Measurements from ENCODE around the gene ZMIZ1.
"Not testable (repeated sequence)": the region's sequence is repeated elsewhere in the genome, so short reads cannot be mapped to it uniquely, and the experiment has no call there.

The ZMIZ1 gene

GRCh38 chr10:79331709-79332108, 262.9 kb downstream of the ZMIZ1 start:
- peak; percentile 89 for DNase-seq (ENCODE audit: low read depth)
- TF ChIP-seq POLR2A (IDR thresholded peaks at IDR 0.05; ENCODE audit: extremely low read depth, insufficient read length), result no peak
- TF ChIP-seq MYC (IDR thresholded peaks at IDR 0.05; ENCODE audit: low read depth, low read length), result no peak
- no peak for TF ChIP-seq CTCF (IDR thresholded peaks at IDR 0.05; ENCODE audit: low read depth, low read length)
- peak; percentile 43; the same call in 1 of the 2 replicates for TF ChIP-seq MAX (IDR thresholded peaks at IDR 0.05; ENCODE audit: low read depth, low read length)
- H3K4me3 ChIP-seq (ENCODE audit: low read depth, low read length), result no peak overlapping the region

GRCh38 chr10:79332610-79333315, 264.0 kb downstream of the ZMIZ1 start:
- DNase-seq (ENCODE audit: low read depth); H3K4me3 ChIP-seq (ENCODE audit: low read depth, low read length): not testable (repeated sequence)

GRCh38 chr10:79333513-79333912, 264.7 kb downstream of the ZMIZ1 start:
- DNase-seq (ENCODE audit: low read depth), result no peak

GRCh38 chr10:79334573-79334972, 265.8 kb downstream of the ZMIZ1 start:
- H3K4me3 ChIP-seq (ENCODE audit: low read depth, low read length), result no peak overlapping the region
- no peak for DNase-seq (ENCODE audit: low read depth)
- TF ChIP-seq POLR2A (IDR thresholded peaks at IDR 0.05; ENCODE audit: extremely low read depth, insufficient read length) (no peak), CTCF (IDR thresholded peaks at IDR 0.05; ENCODE audit: low read depth, low read length) (no peak), MYC (IDR thresholded peaks at IDR 0.05; ENCODE audit: low read depth, low read length) (no peak), MAX (IDR thresholded peaks at IDR 0.05; ENCODE audit: low read depth, low read length) (no peak)

More at GRCh38 chr10:79333513-79333912, 264.7 kb downstream of the ZMIZ1 start:
- TF ChIP-seq MYC (IDR thresholded peaks at IDR 0.05; ENCODE audit: low read depth, low read length) (no peak), POLR2A (IDR thresholded peaks at IDR 0.05; ENCODE audit: extremely low read depth, insufficient read length) (no peak), CTCF (IDR thresholded peaks at IDR 0.05; ENCODE audit: low read depth, low read length) (no peak), MAX (IDR thresholded peaks at IDR 0.05; ENCODE audit: low read depth, low read length) (no peak)
- H3K4me3 ChIP-seq (ENCODE audit: low read depth, low read length), result no peak overlapping the region

GRCh38 chr10:79335094-79335469, 266.3 kb downstream of the ZMIZ1 start:
- no peak overlapping the region for H3K4me3 ChIP-seq (ENCODE audit: low read depth, low read length)
- DNase-seq (ENCODE audit: low read depth), result no peak
- TF ChIP-seq POLR2A (IDR thresholded peaks at IDR 0.05; ENCODE audit: extremely low read depth, insufficient read length), result no peak
- TF ChIP-seq MYC (IDR thresholded peaks at IDR 0.05; ENCODE audit: low read depth, low read length), result no peak
- no peak for TF ChIP-seq CTCF (IDR thresholded peaks at IDR 0.05; ENCODE audit: low read depth, low read length)
- no peak for TF ChIP-seq MAX (IDR thresholded peaks at IDR 0.05; ENCODE audit: low read depth, low read length)

- no peak for DNase-seq (ENCODE audit: low read depth)
- no peak for TF ChIP-seq CTCF (IDR thresholded peaks at IDR 0.05; ENCODE audit: low read depth, low read length)
- TF ChIP-seq MYC (IDR thresholded peaks at IDR 0.05; ENCODE audit: low read depth, low read length), result no peak
- TF ChIP-seq POLR2A (IDR thresholded peaks at IDR 0.05; ENCODE audit: extremely low read depth, insufficient read length), result no peak
- TF ChIP-seq MAX (IDR thresholded peaks at IDR 0.05; ENCODE audit: low read depth, low read length), result no peak
- H3K4me3 ChIP-seq (ENCODE audit: low read depth, low read length), result no peak overlapping the region
These were observed 266.9 kb downstream of the ZMIZ1 start for GRCh38 chr10:79335470-79336235.

Measured in NB4 (cell line).